PFSK-1 (cell line): ENCODE results near the gene PARD3B.

Source experiments
- FOXP2 ChIP-seq: optimal IDR thresholded peaks from 2 replicates; pipeline ENCODE3; 2011; ENCODE audit warnings: borderline replicate concordance, control low read depth, inconsistent platforms; ENCODE audit not compliant: insufficient read depth; ENCODE audit errors: extremely low read length, extremely low read depth
- POLR2AphosphoS5 ChIP-seq: IDR thresholded peaks from 2 replicates; pipeline ENCODE4 v1.6.1; 2012; ENCODE audit warnings: low read depth, mild to moderate bottlenecking, control low read depth, low read length, moderate library complexity
- REST ChIP-seq, 2 experiments: IDR thresholded peaks; 2 replicates each; pipeline versions ENCODE4 v1.6.1 to v1.8.0; 2011 to 2012; ENCODE audit warnings: low read depth in 2 of 2, low read length in 2 of 2, control low read depth in 1 of 2, inconsistent platforms in 1 of 2, mild to moderate bottlenecking in 1 of 2, moderate library complexity in 1 of 2; ENCODE audit not compliant: insufficient read depth in 1 of 2
- SIN3A ChIP-seq: IDR thresholded peaks from 2 replicates; pipeline ENCODE4 v1.6.1; 2012; ENCODE audit warnings: mild to moderate bottlenecking, low read length, moderate library complexity, borderline replicate concordance; ENCODE audit not compliant: insufficient read depth
- TAF1 ChIP-seq: IDR thresholded peaks from 2 replicates; pipeline ENCODE4 v1.6.1; 2012; ENCODE audit warnings: low read length, control low read depth, borderline replicate concordance; ENCODE audit not compliant: insufficient read depth

GRCh38 chr2:204635478-204635877 is 90.2 kb downstream of the PARD3B start:
- no peak for TF ChIP-seq TAF1
- no peak for TF ChIP-seq POLR2AphosphoS5
- no peak for TF ChIP-seq REST (IDR thresholded peaks at IDR 0.05; ENCODE audit: insufficient read depth in 1 of 2, low read depth in 2 of 2, low read length in 2 of 2)
- TF ChIP-seq FOXP2 = no peak
- no peak for TF ChIP-seq SIN3A
